ELF-1 (cell line): ENCODE data around the gene CACNA1C.

Experiments
- DNase-seq: peaks from one replicate; pipeline ENCODE4 v3.0.0-alpha.2; 2016; ENCODE audit warnings: low read depth, low spot score

The CACNA1C gene

GRCh38 chr12:2052826-2053678, at the start of gene CACNA1C:
TSS of gene CACNA1C (plus strand) at chr12:2052987. CDS start at chr12:2053563, 576 bp downstream.
- DNase-seq, result peak; percentile 68

DNA sequence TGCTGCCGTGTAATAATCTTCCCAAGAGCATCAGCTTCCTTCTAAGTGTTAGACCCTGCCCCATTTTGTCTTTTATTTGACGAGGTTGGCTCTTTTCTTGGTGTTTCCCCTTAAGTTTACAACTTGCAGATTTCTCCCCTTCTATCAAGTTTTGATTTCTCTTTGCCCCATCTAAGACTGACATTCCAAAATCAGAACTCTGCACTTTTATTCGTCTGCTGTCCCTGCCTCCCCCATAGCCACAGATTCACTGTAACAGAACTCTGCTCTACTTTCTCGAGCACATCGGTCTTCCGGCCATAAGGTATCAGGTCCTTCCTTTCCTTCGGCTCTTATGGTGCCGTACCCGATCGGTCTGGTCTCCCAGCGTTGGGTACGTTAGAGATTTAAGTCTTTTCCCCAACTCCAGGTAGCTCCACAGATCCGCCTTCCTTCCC, 49.1 kb upstream of the CACNA1C start:
- no peak for DNase-seq

- DNase-seq, result peak; percentile 98
Observed at GRCh38 chr12:2004113-2004929, 48.5 kb upstream of the CACNA1C start, which contains the start of gene DCP1B. TSS of gene DCP1B (minus strand) at chr12:2004457. CDS start at chr12:2004431, 26 bp downstream.

DNA sequence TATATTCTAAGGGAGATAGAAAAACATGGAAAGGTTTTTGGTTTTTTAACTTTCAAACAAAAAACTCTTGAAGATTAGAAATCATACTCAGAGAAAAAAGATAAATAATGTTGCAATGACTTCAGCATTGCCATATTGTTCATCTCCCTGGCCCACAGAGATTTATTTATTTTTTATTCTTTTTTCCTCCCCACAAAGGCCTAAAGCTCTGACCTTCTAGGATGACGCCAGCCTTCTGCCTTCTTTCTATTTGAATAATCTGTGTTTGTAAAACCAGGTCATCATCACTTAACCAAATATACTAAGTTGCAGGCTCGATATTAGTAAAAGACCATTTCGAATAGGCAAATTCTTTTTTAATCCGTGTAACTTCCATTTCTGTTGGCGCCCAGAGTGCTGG, 44.1 kb upstream of the CACNA1C start:
- DNase-seq, result no peak

DNA sequence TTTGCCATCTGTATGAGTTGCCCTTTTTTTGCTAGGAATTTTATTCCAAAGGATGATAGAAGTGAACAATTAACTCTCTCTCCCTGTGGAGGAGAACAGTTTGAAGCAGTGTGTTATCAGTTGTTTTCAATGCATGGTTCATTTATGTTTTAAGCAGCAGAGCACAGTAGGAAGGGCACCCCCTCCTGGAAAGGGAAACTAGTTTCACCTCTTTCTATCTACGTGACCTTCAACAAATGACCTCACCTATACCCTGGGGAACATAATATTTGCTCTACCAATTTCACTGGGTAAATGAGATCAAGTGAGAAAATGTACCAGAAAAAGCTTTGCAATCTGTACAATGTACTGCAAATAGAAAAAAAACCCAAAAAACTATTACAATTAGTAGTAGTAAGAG, 43.2 kb upstream of the CACNA1C start:
- DNase-seq, result no peak

- DNase-seq, result no peak
Observed at GRCh38 chr12:2011643-2012607, 40.9 kb upstream of the CACNA1C start.

- DNase-seq, result no peak
Observed at GRCh38 chr12:2013086-2013485, 39.7 kb upstream of the CACNA1C start.

DNA sequence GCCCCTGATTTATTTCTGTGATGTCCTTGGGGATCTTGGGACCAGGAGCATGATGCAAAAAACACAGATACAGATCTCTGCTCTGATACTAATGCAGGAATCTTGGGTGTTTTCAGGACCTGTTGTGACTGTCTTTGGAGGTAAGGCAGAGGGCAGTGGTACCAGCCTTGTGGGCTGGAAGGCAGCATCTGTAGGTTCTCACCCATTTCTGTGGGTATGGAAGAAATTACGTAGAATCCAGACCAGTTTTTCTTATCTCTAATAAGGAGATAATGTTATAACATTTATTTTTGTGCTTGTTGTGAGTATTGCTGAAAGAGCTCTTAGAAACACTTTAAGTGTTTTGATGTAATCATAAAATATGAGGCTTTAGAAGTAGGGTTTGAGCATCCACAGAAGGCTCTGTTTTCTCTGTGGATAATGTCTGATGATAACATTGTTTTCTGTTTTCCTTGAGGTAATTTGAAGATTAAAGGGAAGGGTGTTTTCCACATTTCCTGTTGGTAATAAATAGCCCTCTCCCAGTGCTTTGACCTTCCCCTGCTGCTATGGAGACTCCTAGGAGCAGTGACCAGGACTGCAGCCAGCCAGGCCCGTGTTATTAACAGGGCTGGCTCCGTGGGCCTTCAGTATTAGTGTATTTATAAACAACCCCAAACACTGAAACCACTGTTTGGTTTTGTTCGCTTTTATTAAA, 39.1 kb upstream of the CACNA1C start:
- DNase-seq, result no peak

- no peak for DNase-seq
Observed at GRCh38 chr12:2014231-2014630, 38.6 kb upstream of the CACNA1C start.

DNA sequence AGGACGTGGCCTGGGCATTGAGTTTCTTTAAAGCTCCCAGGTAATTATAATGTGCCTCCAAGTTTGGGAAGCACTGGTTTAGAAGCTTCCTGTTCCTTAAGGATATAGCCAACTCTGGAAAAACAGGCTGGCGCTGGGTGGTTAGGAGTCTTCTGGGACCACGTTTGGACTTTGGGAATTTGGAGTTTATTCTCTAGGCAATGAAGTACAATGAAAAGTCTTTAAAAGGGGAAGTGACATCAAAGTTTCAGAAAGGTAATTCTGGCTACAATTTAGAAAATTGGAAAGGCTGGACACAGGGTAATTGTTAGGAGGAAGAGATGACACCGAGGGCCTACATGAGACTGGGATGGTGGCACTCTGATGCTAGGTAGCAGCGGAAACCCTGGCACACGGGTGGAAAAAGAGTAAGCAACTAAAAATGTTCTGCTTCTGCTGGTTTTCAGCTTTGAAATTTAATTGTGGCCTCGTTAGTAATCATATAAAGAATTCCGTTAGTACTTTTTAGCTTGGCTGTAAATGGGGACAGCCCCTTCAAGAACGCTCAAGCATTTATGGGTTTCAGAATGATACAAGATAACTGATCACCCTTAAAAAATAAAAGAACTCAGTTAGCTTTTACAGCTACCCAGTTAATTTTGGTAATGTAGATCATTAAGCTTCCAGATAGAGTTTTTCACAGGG, 35.8 kb upstream of the CACNA1C start:
- DNase-seq, result no peak

DNA sequence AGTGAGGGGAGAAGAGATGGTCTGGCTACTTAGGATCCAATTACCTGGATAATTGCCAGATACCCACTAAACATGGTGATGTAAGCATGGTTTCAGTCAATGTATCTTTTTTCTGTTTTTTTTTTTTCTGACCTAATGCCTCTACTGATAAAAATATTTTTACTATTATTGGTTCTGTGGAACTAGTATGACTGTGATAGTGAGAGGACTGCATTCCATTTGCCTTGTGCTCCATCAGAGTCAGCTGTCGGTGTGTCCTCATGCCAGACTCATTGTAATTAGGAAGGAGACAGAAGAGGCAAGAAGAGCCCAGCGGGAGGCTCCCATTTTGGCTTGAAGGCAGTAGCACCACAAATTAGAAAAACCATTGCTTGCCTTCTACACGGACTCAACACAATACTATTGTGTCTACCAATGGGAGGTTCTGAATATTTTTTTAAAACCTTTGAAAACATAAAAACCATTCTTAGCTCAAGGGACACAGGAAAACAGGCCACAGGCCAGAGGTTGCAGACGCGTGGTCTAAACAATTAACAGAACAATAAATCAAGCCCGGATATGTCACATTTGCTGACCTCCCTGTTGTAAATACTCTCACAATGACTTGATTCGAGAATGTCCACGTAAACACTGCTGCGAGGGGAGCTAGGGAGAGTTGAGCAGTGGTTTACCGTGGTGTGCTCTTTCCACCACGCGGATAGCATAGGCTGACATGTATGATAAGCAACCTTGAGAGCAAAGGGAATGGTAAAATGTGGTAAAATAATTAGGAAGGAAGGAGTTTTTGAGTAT, 35.0 kb upstream of the CACNA1C start:
- peak; percentile 74 for DNase-seq

GRCh38 chr12:2018391-2018790, 34.4 kb upstream of the CACNA1C start:
- no peak for DNase-seq

DNA sequence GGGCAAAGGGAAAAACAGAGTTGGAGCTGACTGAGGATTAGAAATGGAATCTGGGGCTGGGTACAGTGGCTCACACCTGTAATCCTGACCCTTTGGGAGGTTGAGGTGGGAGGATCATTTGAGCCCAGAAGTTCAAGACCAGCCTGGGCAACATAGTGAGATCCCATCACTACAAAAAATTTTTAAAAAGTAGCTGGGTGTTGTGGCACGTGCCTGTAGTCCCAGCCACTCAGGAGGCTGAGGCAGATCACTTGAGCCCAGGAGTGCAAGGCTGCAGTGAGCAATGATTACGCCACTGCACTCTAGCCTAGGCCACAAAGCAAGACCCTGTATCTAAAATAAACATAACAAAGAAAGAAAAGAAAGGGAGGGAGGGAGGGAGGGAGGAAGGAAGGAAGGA, 33.7 kb upstream of the CACNA1C start:
- DNase-seq, result no peak

DNA sequence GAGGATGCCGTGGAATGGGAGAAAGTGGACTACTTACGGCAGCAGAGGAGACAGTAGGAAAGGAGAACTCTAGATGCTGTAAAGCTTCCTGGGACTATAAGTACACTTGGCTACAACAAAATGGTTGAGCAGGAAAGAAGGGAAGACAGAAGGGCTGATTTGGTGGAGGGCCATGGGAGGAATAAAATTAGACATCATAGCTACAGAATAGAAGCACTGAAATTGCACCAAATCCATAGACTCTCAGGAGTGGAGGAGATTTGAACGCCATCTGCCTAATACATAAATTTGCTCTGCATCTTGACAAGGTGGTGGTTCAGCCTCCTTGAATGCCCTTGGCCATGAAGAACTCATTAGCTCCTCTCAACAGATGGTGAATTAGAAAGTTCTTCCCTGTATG, 32.3 kb upstream of the CACNA1C start:
- DNase-seq, result no peak

GRCh38 chr12:2023365-2023764, 29.4 kb upstream of the CACNA1C start:
- DNase-seq, result peak; percentile 19

GRCh38 chr12:2027351-2027750, 25.4 kb upstream of the CACNA1C start:
- DNase-seq, result no peak

DNA sequence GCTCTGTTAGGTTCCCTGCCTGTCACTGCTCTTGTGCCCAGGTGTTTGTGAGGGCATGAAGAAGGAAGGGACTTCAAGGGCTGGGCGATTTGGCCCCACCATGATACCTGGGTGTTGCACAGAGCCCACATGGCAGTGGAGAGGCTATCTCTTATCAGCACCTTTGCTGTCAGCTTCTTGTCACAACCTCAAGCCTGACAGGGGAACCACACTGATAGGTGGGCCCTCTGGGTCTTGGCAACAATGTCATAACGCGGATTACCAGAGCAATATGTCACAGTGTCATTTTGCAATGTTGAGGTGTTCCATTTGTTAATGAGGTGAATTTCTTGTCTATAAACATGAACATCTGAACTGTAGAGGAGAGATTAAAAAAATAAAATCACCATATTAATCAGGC, 22.9 kb upstream of the CACNA1C start:
- DNase-seq, result no peak

GRCh38 chr12:2032506-2032905, 20.3 kb upstream of the CACNA1C start:
- no peak for DNase-seq
